K562 (cell line): Measurements from ENCODE around the gene ZNF232. TPM values are rescaled to one million over a fixed set of nuclear protein-coding genes. Genes with fewer than 3 reads are reported as not detected.

Source experiments
- BCL6 ChIP-seq: fragments of 250-450 bp; sonication (Bioruptor Pico); IDR thresholded peaks from 2 replicates; pipeline ENCODE4 v1.4.0; 2020
- BRF2 ChIP-seq: IDR thresholded peaks from 3 replicates; pipeline ENCODE4 v1.6.1; 2011; ENCODE audit warnings: borderline replicate concordance, mild to moderate bottlenecking; ENCODE audit not compliant: insufficient read length, insufficient read depth
- E2F5 ChIP-seq: sonication (generic); formaldehyde crosslinking; IDR thresholded peaks from 2 replicates; pipeline ENCODE4 v1.8.0; 2022; ENCODE audit warnings: mild to moderate bottlenecking, missing genetic modification reagents
- JUND ChIP-seq, 2 experiments: IDR thresholded peaks; 2 replicates in 1 of 2; 3 replicates in 1 of 2; pipeline ENCODE4 v1.6.1; 2011; ENCODE audit warnings: borderline replicate concordance in 2 of 2, low read depth in 2 of 2, low read length in 2 of 2, improper control_type of control experiment in 1 of 2, missing biosample characterization in 1 of 2, missing genetic modification characterization in 1 of 2, missing genetic modification reagents in 1 of 2
- PREB ChIP-seq: sonication (generic); formaldehyde crosslinking; IDR thresholded peaks from 2 replicates; pipeline ENCODE4 v1.8.1; 2023; ENCODE audit warnings: mild to moderate bottlenecking, missing genetic modification reagents
- RBM14 ChIP-seq: fragments of 200-400 bp; formaldehyde crosslinking; IDR thresholded peaks from 2 replicates; pipeline ENCODE4 v1.6.1; 2018; ENCODE audit warnings: low read depth, mild to moderate bottlenecking, low read length, moderate library complexity, borderline replicate concordance; ENCODE audit not compliant: insufficient read depth
- SNIP1 ChIP-seq: fragments of 450-650 bp; IDR thresholded peaks from 2 replicates; pipeline ENCODE4 v1.7.1; 2017; ENCODE audit warnings: low read depth, mild to moderate bottlenecking
- polyA plus RNA-seq, 8 experiments: library from polyadenylated mRNA; depleted of rRNA in 4 of 8; stranded (reverse) in 5 of 8; unstranded in 3 of 8; fragments of >200 nt; fragmentation: Nextera tagmentation in 2 of 8; fragmentation: Illumina TruSeq in 1 of 8; extraction: Ambion mirVana in 2 of 8; extraction: Trizol in 1 of 8; gene quantifications; 2 replicates each; pipeline versions ENCODE4 v1.2.1 to v1.2.3, GENCODE V29; 2011 to 2014; ENCODE audit warnings: inconsistent platforms in 1 of 8, missing spikeins in 1 of 8
- total RNA-seq, 7 experiments: library from RNA; depleted of rRNA in 6 of 7; stranded (reverse); fragments of >200 nt in 6 of 7; fragmentation: Illumina TruSeq in 2 of 7; extraction: Trizol in 2 of 7; gene quantifications; 2 replicates each; pipeline versions ENCODE4 v1.2.1 to v1.2.3, GENCODE V29; 2011 to 2021; ENCODE audit warnings: low replicate concordance in 1 of 7
- TF ChIP-seq, protein P1 (sequence below): sonication (generic); formaldehyde crosslinking; IDR thresholded peaks from 2 replicates; pipeline ENCODE4 v1.8.0; 2023; ENCODE audit warnings: missing genetic modification reagents, mild to moderate bottlenecking, borderline replicate concordance
- TF ChIP-seq, protein P2 (sequence below): fragments of 250-450 bp; sonication (Bioruptor Pico); IDR thresholded peaks from 2 replicates; pipeline ENCODE4 v1.4.0; 2020

The ZNF232 gene
- total and polyA plus RNA-seq, 9 of the 15 experiments (the other 6 are each of a cell fraction or from before 2014, with no cell fraction given): 10.6 to 26.0 (median 13.0) TPM

DNA sequence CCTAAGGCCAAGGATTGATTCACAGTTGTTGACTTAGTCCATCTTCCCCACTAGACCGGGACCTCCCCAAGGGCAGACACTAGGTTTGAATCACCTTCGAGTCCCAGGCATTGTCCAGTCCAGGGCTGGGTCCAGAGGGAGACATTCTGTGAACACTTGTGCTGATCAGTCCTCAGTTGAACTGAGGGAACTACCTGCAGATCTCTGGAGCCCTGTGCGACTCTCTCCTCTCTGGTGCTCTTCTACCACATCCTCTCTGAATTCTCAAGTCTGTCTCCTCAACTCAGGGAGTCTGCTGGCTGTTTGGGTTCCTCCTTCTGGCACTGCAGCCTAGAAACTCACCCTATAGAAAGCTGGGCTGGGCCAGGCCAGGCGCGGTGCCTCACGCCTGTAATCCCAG is 10.8 kb downstream of the ZNF232 start (continued):
- TF ChIP-seq, protein P1, sequence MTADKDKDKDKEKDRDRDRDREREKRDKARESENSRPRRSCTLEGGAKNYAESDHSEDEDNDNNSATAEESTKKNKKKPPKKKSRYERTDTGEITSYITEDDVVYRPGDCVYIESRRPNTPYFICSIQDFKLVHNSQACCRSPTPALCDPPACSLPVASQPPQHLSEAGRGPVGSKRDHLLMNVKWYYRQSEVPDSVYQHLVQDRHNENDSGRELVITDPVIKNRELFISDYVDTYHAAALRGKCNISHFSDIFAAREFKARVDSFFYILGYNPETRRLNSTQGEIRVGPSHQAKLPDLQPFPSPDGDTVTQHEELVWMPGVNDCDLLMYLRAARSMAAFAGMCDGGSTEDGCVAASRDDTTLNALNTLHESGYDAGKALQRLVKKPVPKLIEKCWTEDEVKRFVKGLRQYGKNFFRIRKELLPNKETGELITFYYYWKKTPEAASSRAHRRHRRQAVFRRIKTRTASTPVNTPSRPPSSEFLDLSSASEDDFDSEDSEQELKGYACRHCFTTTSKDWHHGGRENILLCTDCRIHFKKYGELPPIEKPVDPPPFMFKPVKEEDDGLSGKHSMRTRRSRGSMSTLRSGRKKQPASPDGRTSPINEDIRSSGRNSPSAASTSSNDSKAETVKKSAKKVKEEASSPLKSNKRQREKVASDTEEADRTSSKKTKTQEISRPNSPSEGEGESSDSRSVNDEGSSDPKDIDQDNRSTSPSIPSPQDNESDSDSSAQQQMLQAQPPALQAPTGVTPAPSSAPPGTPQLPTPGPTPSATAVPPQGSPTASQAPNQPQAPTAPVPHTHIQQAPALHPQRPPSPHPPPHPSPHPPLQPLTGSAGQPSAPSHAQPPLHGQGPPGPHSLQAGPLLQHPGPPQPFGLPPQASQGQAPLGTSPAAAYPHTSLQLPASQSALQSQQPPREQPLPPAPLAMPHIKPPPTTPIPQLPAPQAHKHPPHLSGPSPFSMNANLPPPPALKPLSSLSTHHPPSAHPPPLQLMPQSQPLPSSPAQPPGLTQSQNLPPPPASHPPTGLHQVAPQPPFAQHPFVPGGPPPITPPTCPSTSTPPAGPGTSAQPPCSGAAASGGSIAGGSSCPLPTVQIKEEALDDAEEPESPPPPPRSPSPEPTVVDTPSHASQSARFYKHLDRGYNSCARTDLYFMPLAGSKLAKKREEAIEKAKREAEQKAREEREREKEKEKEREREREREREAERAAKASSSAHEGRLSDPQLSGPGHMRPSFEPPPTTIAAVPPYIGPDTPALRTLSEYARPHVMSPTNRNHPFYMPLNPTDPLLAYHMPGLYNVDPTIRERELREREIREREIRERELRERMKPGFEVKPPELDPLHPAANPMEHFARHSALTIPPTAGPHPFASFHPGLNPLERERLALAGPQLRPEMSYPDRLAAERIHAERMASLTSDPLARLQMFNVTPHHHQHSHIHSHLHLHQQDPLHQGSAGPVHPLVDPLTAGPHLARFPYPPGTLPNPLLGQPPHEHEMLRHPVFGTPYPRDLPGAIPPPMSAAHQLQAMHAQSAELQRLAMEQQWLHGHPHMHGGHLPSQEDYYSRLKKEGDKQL (CRISPR knock-in tag): no peak
- no peak for TF ChIP-seq BRF2
- TF ChIP-seq, protein P2, sequence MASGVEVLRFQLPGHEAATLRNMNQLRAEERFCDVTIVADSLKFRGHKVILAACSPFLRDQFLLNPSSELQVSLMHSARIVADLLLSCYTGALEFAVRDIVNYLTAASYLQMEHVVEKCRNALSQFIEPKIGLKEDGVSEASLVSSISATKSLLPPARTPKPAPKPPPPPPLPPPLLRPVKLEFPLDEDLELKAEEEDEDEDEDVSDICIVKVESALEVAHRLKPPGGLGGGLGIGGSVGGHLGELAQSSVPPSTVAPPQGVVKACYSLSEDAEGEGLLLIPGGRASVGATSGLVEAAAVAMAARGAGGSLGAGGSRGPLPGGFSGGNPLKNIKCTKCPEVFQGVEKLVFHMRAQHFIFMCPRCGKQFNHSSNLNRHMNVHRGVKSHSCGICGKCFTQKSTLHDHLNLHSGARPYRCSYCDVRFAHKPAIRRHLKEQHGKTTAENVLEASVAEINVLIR: no peak
- TF ChIP-seq PREB (CRISPR knock-in tag): no peak
- TF ChIP-seq BCL6: no peak
- no peak for TF ChIP-seq RBM14
- TF ChIP-seq E2F5 (CRISPR knock-in tag): no peak
- no peak for TF ChIP-seq JUND (IDR thresholded peaks at IDR 0.05; ENCODE audit: borderline replicate concordance, low read depth, low read length)
- no peak for TF ChIP-seq JUND (tag; IDR thresholded peaks at IDR 0.05; ENCODE audit: borderline replicate concordance, low read depth, low read length)
- TF ChIP-seq SNIP1: no peak
